ENCODE measurements around the gene SHISA5. TPM values are rescaled to one million over a fixed set of nuclear protein-coding genes. Genes with fewer than 3 reads are reported as not detected.
"Not testable (repeated sequence)": the region's sequence is repeated elsewhere in the genome, so short reads cannot be mapped to it uniquely, and the experiment has no call there.

The SHISA5 gene
- total RNA-seq, 1 donor from 2014 or later: 283 TPM

GRCh38 chr3:48532977-48533337 lies 29.0 kb upstream of the SHISA5 start:
- no peak for DNase-seq (ENCODE audit: low spot score)
- Mint-ChIP-seq H3K4me1 (ENCODE audit: unreplicated experiment) (no peaks in the 10 kb centered on the region), H3K27me3 (ENCODE audit: unreplicated experiment) (peaks cover 2% of the 10 kb centered on the region), H3K27ac (ENCODE audit: unreplicated experiment) (no peak overlapping the region), H3K4me3 (ENCODE audit: unreplicated experiment) (no peak overlapping the region), H3K36me3 (ENCODE audit: low read depth, unreplicated experiment) (peaks cover 19% of the 10 kb centered on the region), H3K9me3 (ENCODE audit: unreplicated experiment) (no peaks in the 10 kb centered on the region)
- TF ChIP-seq CTCF (IDR thresholded peaks at IDR 0.05; ENCODE audit: unreplicated experiment): no peak

- Mint-ChIP-seq H3K27me3 (ENCODE audit: unreplicated experiment) (peaks cover 2% of the 10 kb centered on the region), H3K36me3 (ENCODE audit: low read depth, unreplicated experiment) (peaks cover 20% of the 10 kb centered on the region), H3K4me1 (ENCODE audit: unreplicated experiment) (no peaks in the 10 kb centered on the region), H3K4me3 (ENCODE audit: unreplicated experiment) (no peak overlapping the region), H3K27ac (ENCODE audit: unreplicated experiment) (no peak overlapping the region), H3K9me3 (ENCODE audit: unreplicated experiment) (no peaks in the 10 kb centered on the region)
- DNase-seq (ENCODE audit: low spot score): no peak
- TF ChIP-seq CTCF (IDR thresholded peaks at IDR 0.05; ENCODE audit: unreplicated experiment): no peak
Observed at GRCh38 chr3:48532271-48532976, 28.4 kb upstream of the SHISA5 start.

- peaks cover 20% of the 10 kb centered on the region for H3K36me3 Mint-ChIP-seq (ENCODE audit: low read depth, unreplicated experiment)
- not testable (repeated sequence) for H3K27me3 Mint-ChIP-seq (ENCODE audit: unreplicated experiment); H3K27ac Mint-ChIP-seq (ENCODE audit: unreplicated experiment); DNase-seq (ENCODE audit: low spot score); H3K9me3 Mint-ChIP-seq (ENCODE audit: unreplicated experiment); H3K4me1 Mint-ChIP-seq (ENCODE audit: unreplicated experiment); H3K4me3 Mint-ChIP-seq (ENCODE audit: unreplicated experiment)
Observed at GRCh38 chr3:48530701-48531100, 26.7 kb upstream of the SHISA5 start.

- Mint-ChIP-seq H3K27me3 (ENCODE audit: unreplicated experiment) (peaks cover 2% of the 10 kb centered on the region), H3K9me3 (ENCODE audit: unreplicated experiment) (no peaks in the 10 kb centered on the region), H3K4me1 (ENCODE audit: unreplicated experiment) (peaks cover 9% of the 10 kb centered on the region), H3K27ac (ENCODE audit: unreplicated experiment) (no peak overlapping the region), H3K4me3 (ENCODE audit: unreplicated experiment) (no peak overlapping the region), H3K36me3 (ENCODE audit: low read depth, unreplicated experiment) (peaks cover 13% of the 10 kb centered on the region)
- no peak for DNase-seq (ENCODE audit: low spot score)
- TF ChIP-seq CTCF (IDR thresholded peaks at IDR 0.05; ENCODE audit: unreplicated experiment): no peak
Observed at GRCh38 chr3:48528754-48529153, 24.8 kb upstream of the SHISA5 start.

GRCh38 chr3:48528048-48528447 lies 24.1 kb upstream of the SHISA5 start:
- H3K4me3 Mint-ChIP-seq (ENCODE audit: unreplicated experiment): no peak overlapping the region
- H3K4me1 Mint-ChIP-seq (ENCODE audit: unreplicated experiment): peaks cover 9% of the 10 kb centered on the region
- peaks cover 4% of the 10 kb centered on the region for H3K27me3 Mint-ChIP-seq (ENCODE audit: unreplicated experiment)
- H3K36me3 Mint-ChIP-seq (ENCODE audit: low read depth, unreplicated experiment): peaks cover 13% of the 10 kb centered on the region
- DNase-seq (ENCODE audit: low spot score): no peak
- H3K27ac Mint-ChIP-seq (ENCODE audit: unreplicated experiment): no peak overlapping the region
- no peak for TF ChIP-seq CTCF (IDR thresholded peaks at IDR 0.05; ENCODE audit: unreplicated experiment)
- no peaks in the 10 kb centered on the region for H3K9me3 Mint-ChIP-seq (ENCODE audit: unreplicated experiment)

Data from endothelial cell (in vitro differentiated cells).